Activated T-cell treated with anti-CD3 and anti-CD28 coated beads, Interleukin-2, amount 50 U/mL, for 4 hours (primary cell): ENCODE data around the gene CSPG4. TPM values are rescaled to one million over a fixed set of nuclear protein-coding genes. Genes with fewer than 3 reads are reported as not detected.

Source experiments
- ATAC-seq, 2 donors: fragments of 200-7000 bp; cut with Tn5 transposase; one replicate each; pipeline ENCODE4 v1.10.0; 2021
- DNase-seq: peaks from one replicate; pipeline ENCODE4 v3.0.0-alpha.2; 2020
- H3K27me3 Mint-ChIP-seq: one replicate; pipeline ENCODE4 v1.8.0; 2021; ENCODE audit warnings: low read depth, mixed read lengths
- H3K36me3 Mint-ChIP-seq: one replicate; pipeline ENCODE4 v1.8.0; 2022; ENCODE audit warnings: mixed read lengths; ENCODE audit not compliant: insufficient read depth
- H3K4me1 Mint-ChIP-seq: one replicate; pipeline ENCODE4 v1.8.0; 2021; ENCODE audit warnings: low read depth, mixed read lengths
- H3K4me3 Mint-ChIP-seq: one replicate; pipeline ENCODE4 v1.8.0; 2021; ENCODE audit warnings: mild to moderate bottlenecking, moderate library complexity, mixed read lengths
- H3K9me3 Mint-ChIP-seq: one replicate; pipeline ENCODE4 v1.8.0; 2021; ENCODE audit warnings: mixed read lengths
- total RNA-seq, 3 donors: library from RNA; stranded (reverse); gene quantifications; one replicate each; pipeline ENCODE4 v1.2.1, GENCODE V29; 2021

CSPG4 gene
- total RNA-seq, 3 donors from 2014 or later = 0.03 TPM; not detected in 2

DNA sequence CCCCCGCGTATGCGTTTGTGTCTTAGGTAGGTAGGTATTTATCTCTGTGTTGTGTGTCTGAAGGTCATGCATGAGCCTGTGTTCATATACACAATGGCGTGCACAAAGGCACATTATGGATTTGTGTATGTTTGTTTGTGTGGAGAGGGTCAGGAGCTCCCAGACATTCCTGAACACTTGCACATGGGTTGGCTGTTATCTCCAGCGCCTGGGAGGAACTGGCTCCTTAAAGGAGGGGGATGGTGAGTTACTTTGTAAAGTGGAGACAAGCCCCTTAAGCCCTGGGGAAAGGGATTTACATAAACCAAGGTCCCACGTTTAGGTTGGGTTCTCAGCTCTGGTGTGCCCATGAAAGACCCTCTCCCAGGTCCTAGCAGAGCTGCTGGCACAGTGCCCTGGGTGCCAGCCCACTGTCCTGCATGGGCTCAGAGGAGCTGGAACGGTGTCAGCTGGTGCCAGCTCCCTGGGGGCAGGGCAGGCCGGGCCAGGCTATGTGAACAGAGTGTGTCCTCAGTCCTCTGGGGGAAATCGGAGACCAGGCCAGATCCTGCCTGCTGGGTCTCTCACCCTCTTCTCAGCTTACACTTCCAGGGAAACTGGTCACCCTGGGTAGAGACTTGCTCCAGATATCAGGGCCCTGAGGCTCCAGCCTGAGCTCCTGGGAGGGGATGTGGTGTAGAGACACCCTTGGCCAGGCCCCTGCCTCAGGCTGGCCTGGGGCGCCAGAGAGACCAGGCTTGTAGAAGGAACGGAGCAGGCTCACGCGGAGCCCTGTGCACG lies 39.8 kb downstream of the CSPG4 start:
- ATAC-seq (no peak), DNase-seq (no peak)
- no peaks in the 10 kb centered on the region for H3K9me3 Mint-ChIP-seq
- H3K4me1 Mint-ChIP-seq = no peaks in the 10 kb centered on the region
- H3K27me3 Mint-ChIP-seq = no peaks in the 10 kb centered on the region
- no peak overlapping the region for H3K4me3 Mint-ChIP-seq
- no peaks in the 10 kb centered on the region for H3K36me3 Mint-ChIP-seq

DNA sequence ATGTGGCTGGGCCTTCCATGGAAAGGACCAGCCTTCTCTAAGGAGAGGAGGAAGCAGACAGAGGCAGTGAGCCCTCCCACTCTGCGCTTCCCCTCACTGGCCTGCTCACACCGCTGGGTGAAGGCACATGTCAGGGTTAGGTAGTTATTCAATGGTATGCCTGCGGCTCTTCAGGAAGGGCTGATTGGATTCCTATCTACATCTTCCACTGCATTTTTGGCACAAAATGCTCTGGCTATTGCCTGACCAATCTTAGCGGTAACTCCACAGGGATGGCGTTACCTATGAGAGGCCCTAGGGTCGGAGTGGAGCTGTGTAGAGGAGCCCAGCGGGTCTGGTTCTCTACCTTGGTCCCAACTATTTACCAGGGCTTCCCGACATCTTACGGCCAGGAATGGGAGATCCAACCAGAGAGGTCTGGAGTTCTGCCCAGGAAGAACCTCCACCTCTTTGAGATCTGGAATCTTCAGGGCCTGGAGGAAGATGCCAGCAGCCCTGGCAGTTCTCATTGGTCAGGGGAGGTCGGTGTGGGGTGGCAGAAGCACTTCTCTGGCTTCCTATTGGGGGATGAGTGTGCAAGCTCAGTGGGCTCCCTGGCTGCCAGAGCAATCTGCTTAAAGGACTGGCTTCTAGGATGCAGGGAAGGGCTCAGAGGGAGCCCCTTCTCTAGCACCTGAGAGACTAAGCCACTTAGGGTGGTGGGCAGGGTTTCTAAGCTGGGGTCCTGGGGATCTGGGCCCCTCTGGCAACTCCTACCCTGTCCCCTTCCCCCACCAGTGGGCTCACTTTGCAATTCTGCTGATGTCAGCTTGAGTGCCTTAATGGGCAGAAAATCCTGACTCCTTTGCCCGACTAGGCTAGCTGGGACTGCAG lies 40.7 kb downstream of the CSPG4 start:
- Mint-ChIP-seq H3K27me3 (no peaks in the 10 kb centered on the region), H3K9me3 (no peaks in the 10 kb centered on the region), H3K4me1 (no peaks in the 10 kb centered on the region), H3K4me3 (no peak overlapping the region), H3K36me3 (no peaks in the 10 kb centered on the region)
- DNase-seq (no peak), ATAC-seq (no peak)

DNA sequence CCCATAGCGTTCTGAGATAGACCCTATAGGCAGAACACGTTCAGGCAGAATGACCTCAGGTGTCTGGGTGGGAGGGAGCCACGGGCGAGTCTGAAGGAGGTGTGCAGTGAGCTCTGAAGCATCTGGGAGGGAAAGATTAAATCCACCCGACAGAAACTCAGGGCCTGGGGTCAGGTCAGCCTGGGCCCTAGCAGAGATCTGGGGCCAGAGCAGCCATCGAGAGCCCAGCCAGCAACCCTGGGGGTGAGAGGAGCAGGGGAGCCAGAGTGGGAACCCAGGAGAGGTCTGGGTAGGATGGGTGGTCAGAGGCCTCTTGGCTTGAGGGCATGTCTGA lies 42.8 kb downstream of the CSPG4 start:
- ATAC-seq (no peak), DNase-seq (no peak)
- Mint-ChIP-seq H3K4me3 (no peak overlapping the region), H3K27me3 (no peaks in the 10 kb centered on the region), H3K4me1 (no peaks in the 10 kb centered on the region), H3K36me3 (no peaks in the 10 kb centered on the region), H3K9me3 (no peaks in the 10 kb centered on the region)

DNA sequence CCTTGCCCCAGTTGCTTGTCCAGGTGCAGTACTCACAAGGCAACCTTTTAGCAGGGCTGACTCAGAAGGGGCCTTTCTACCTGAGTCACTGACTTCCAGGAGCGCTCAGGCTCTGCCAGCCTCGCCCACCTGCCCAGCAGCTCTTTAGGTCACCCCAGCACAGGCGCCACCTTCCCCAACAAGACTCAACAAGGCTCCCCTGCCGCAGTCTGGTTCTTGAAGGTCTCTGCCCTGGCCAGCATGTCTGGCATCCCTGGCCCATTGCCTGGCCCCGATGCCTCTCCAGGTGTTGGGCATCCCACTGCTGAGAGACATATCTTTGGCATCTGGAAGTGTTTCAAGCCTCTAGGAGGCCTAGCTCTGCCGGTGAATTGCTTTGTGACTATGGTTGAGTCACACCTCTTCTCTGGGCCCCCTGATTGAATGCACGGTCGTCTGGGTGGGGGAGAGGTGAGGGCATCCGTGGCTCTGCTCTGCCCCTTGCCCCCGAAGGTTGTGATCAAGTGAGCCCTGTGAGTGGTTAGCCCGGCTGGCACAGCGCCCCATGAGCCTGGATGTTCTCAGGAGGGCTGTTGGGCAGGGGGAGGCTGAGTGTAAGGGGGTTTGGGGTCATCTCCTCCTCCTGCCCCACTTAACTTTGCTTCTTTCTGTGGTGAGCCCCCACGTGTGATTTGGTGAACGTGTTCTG lies 43.3 kb downstream of the CSPG4 start:
- peak in 1 of 2 donors; percentile 34 for ATAC-seq
- Mint-ChIP-seq H3K4me3 (no peak overlapping the region), H3K27me3 (no peaks in the 10 kb centered on the region)

DNA sequence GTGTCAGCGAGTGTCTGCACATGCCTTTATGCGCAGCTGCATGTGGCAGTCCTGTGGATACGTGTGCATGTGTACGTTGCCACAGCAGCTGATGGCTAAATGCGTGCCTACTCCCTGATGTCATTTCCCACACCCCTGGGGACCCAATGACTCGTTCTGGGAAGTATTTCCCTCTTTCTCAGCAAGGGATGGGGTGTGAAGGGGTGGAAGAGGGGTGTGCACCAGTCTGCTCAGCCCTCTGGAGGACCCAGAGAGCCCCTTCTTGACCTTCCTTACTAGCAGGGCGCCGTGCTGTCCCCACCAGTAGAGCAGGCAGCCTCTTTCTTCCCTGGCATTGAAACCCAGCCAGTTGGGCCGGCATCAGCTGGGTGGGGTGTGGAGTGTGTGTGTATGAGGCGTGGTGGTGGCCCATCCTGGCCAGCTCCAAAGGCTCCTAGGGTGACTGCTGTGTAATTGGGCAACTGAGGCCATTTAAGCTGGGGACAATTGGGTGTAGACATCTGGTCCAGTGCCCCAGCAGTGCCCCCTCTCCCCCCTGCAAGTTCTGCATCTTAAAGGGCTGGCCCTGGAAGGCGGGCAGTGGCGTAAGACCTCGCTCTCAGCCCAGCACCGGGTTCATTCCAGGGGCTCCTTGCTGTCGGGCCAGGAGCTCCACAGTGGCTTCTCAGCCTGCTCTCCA lies 45.7 kb downstream of the CSPG4 start:
- ATAC-seq (no peak), DNase-seq (no peak)
- Mint-ChIP-seq H3K4me1 (no peaks in the 10 kb centered on the region), H3K36me3 (no peaks in the 10 kb centered on the region), H3K4me3 (no peak overlapping the region), H3K9me3 (no peaks in the 10 kb centered on the region), H3K27me3 (no peaks in the 10 kb centered on the region)

More for the DNA sequence above, 43.3 kb downstream of the CSPG4 start:
- no peak for DNase-seq
- no peaks in the 10 kb centered on the region for H3K36me3 Mint-ChIP-seq
- no peaks in the 10 kb centered on the region for H3K9me3 Mint-ChIP-seq
- no peaks in the 10 kb centered on the region for H3K4me1 Mint-ChIP-seq

DNA sequence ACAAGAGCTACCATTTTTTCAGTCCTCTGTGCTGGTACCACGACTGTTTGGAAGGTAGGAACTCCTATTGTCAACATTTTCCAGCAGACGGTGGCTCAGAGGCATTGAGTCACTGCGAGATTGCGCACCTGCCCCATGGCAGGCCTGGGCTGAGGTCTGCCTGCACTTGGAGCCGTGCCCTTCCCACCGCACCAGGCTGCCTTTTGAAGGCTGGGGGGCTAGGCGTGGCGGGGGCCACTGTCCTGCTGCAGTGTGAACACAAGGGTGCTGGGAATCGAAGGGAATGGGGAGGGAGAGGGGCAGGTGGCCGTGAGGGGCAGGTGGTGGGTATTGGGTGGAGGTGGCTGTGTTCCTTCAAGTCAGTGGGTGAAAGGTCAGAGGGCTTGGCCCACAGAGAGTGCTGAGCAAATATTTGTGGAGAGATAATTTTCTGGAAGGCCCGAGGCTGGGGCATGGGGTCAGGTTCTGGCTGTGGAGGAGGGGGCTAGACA lies 48.7 kb downstream of the CSPG4 start:
- Mint-ChIP-seq H3K36me3 (no peaks in the 10 kb centered on the region), H3K9me3 (no peaks in the 10 kb centered on the region), H3K4me1 (no peaks in the 10 kb centered on the region), H3K27me3 (no peaks in the 10 kb centered on the region), H3K4me3 (no peak overlapping the region)
- ATAC-seq (no peak), DNase-seq (no peak)

DNA sequence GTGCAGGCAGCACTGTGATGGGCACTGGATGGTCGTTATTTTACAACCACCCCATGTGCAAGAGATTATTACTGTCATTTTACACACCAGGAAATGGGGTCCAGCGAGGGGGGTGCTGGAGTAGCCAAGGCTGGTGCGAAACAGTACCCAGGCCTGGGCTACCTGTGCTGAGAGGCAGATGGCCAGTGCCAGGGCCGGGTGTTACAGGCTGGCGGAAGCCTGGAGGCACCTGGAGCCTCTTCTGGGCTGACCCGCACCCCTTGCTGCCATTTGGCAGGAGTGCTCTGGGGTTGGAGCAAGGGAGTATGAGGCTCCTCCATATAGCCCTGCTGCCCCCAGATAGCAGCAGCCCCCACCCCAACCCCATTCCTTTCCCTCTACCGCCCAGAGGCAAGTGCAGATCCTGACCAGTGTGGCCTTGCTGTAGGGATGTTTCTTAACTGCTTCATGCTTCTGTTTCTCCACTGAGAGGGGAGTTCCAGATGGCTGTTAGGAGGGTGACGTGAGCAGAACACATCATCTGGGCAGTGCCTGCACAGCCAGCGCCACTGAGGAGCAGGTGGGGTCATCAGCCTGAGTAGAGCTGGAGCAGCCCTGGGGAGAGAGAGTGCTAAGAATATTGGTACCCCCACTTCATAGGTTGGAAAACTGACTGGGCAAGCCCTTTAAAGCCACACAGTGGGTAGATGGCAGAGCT lies 49.7 kb downstream of the CSPG4 start:
- Mint-ChIP-seq H3K9me3 (no peaks in the 10 kb centered on the region), H3K4me1 (no peaks in the 10 kb centered on the region), H3K27me3 (no peaks in the 10 kb centered on the region), H3K36me3 (no peaks in the 10 kb centered on the region), H3K4me3 (no peak overlapping the region)
- no peak for ATAC-seq
- DNase-seq = no peak

DNA sequence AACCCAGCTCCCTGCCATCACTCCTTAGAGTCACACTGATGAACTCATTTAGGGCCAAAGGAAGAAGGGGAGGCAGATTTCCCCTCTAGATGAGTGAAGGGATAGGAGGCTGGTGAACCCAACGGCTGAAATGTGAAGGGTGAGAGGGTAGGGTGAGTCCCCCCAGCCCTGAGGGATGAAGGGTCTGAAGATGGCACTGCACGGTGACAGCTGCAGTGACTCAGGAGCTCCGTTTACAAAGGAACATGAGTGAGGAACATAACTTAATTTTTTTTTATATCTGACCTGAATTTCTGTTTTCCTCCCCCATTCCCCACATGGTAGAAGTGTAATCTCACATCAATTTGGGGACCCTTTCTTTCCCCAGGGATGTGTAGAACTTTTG lies 50.9 kb downstream of the CSPG4 start:
- Mint-ChIP-seq H3K4me3 (no peak overlapping the region), H3K36me3 (no peaks in the 10 kb centered on the region), H3K4me1 (no peaks in the 10 kb centered on the region), H3K27me3 (no peaks in the 10 kb centered on the region), H3K9me3 (no peaks in the 10 kb centered on the region)
- ATAC-seq = no peak
- no peak for DNase-seq

DNA sequence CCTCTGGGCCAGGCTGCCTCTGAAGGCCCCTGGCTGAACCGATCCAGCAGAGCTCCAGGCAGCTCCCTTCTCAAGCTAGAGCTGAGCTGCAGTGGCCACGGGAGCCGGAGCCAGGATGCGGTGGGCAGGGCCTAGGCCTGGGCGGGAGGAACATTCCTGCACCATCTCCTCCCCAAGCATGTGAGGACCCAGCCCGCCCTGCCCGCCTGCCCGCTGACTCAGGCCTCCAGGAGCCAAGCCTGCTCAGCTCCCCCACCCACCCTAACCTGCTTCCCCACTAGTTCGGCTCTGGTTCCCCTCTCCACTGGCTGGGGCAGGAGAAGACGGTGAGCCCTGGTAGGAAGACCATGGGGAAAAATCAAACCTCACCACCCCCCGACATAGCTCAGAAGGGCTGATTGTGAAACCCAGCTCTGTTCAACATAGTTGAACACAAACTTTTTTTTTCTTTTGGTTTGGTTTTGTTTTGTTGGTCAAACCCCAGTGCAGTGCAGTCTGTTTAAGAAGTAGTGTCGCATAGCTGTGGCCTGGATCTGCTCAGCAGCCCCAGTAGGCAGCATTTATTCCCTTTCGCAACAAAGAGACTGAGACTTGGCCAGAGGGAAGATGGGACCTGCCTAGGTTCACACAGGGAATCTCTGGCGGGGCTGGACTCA lies 51.4 kb downstream of the CSPG4 start:
- no peaks in the 10 kb centered on the region for H3K4me1 Mint-ChIP-seq
- no peaks in the 10 kb centered on the region for H3K36me3 Mint-ChIP-seq
- H3K9me3 Mint-ChIP-seq = no peaks in the 10 kb centered on the region
- no peak for DNase-seq
- ATAC-seq = no peak
- no peak overlapping the region for H3K4me3 Mint-ChIP-seq
- H3K27me3 Mint-ChIP-seq = no peaks in the 10 kb centered on the region

DNA sequence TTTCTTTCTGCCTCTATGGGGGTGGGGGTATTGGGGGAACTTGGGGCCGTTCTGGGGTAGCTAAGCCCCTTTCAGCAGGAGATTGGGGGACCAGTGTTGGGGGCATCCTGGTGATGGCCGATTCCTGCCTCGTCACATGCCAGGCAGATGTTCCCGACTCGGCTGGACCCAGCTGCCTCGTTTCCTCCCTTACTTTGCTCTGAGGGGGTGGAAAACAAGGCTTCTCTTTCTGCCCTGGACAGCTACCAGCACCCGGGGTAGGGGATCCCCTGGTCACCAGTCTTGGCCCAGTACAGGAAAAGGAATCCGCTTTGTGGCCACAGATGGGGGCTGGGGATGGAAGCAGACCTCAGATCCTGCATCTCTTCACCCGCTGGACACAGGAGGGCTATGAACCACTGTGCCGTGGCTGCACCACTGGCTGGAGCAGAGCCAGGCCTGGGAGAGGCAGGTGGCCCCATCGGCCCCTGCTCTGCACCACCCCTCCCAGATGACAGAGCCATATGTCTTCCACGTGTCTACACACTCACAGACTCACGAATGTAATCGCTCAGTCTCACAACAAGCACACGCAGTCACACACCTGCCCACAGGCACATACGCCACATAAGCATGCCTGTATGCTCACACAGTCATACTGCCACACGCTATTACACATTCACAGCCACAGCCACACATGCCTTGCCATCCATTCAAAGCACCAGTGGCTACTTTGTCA lies 52.6 kb downstream of the CSPG4 start:
- H3K9me3 Mint-ChIP-seq = no peaks in the 10 kb centered on the region
- ATAC-seq = no peak
- H3K27me3 Mint-ChIP-seq = no peaks in the 10 kb centered on the region
- DNase-seq = no peak
- no peaks in the 10 kb centered on the region for H3K36me3 Mint-ChIP-seq
- H3K4me3 Mint-ChIP-seq = no peak overlapping the region
- no peaks in the 10 kb centered on the region for H3K4me1 Mint-ChIP-seq

DNA sequence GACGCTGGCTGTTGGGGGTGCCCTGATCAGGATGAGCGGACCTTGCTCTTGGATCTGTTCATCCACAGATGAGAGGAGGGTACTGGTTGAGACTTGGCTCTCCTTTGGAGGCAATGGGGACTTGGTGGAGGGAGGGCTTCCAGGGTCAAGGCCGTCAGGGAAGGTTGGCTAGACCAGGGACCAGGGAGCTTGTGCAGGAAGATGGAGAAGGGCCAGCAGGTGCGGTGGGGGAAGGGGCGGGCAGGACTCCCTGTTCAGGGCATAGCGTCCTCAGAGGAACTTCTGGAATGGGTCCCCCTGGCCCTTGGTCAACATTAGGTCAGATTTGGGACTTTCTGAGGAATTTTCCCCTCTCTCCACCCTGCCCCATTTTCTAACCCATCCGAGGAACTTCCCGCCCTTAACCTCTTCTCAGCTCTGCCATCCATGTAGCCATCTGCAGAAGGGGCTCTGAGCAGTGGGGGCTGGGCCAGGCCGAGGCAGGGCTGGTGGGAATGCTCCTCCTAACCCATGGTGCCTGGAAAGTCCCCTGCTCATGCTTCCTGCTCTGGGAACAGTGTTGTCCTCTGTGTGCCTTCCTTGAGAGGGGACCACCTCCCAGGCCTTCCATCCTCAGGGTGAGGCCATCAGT lies 53.4 kb downstream of the CSPG4 start:
- no peak overlapping the region for H3K4me3 Mint-ChIP-seq
- no peaks in the 10 kb centered on the region for H3K4me1 Mint-ChIP-seq
- no peaks in the 10 kb centered on the region for H3K36me3 Mint-ChIP-seq
- H3K9me3 Mint-ChIP-seq = no peaks in the 10 kb centered on the region
- DNase-seq (no peak), ATAC-seq (no peak)
- no peaks in the 10 kb centered on the region for H3K27me3 Mint-ChIP-seq

DNA sequence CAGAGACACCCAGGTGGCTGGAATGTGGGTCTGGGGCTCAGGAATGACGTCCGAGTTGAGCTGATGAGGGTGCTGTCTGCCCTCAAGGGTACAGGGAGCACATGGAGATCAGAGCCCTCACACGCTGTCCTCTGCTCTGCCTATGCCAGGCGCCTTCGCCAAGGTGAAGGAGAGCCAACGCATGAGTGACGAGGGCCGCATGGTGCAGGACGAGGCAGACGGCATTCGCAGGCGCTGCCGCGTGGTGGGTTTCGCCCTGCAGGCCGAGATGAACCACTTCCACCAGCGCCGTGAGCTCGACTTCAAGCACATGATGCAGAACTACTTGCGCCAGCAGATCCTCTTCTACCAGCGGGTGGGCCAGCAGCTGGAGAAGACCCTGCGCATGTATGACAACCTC lies 55.8 kb downstream of the CSPG4 start:
- H3K27me3 Mint-ChIP-seq = no peaks in the 10 kb centered on the region
- no peak for ATAC-seq
- H3K36me3 Mint-ChIP-seq = no peaks in the 10 kb centered on the region
- no peak for DNase-seq
- H3K4me1 Mint-ChIP-seq = peaks cover 2% of the 10 kb centered on the region
- H3K9me3 Mint-ChIP-seq = no peaks in the 10 kb centered on the region
- no peak overlapping the region for H3K4me3 Mint-ChIP-seq
